ENCODE measurements around the gene DPYSL5.

DPYSL5 gene

DNA sequence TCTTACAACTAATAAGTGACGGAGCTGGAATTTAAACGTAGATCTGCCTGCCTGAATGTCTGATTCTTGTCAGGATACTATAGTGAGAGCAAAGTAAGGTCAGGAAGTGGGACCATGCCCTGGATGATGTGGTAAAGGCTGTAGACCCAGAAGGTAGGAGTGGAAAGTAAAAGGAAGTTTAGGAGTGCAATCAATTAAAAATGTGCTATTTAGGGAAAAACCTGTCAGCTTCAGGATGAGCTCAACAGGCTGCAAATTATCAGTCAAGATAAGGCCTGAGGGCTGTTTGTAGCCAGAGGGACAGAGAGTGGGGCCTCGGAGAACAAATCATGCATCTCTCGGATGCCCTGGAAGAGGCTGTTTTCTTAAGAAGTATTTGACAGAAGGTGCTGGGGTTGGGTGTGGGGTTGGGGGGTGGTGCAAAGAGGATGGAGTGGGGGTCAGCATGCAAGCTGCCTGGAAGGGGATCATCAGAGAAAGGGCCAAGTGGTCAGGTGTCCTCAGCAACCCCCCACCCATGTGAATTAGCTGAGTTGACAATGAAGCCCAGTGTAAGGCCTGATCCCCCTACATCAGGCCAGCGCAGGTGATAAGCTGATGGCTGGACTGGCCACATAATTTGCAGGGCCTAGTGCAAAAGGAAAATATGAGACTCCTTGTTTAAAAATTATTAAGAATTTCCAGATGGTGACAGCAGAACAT lies 69.4 kb downstream of the DPYSL5 start:
- intact Hi-C loops (cut with DNase I) = no loop called here
- DNase-seq = peak in 1 of 10 donors; percentile 6

DNA sequence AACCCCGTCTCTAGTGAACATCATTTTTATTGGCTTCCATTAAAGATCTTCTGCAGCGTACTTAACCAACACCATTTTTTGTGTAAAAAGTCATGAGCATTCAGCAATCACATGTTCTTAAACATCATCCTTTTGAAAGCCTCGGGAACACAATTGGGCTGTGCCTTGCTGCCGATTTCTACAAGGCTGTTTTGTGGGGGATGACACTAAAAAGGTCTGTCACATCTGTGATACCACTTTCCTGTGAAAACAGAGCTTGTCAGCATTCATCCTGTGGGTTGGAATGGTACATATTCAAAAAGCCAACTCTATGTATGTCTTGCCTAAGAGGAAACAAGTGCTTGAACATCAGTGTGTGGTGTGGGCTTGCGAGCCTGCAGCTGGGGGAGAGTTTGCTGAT lies 73.4 kb downstream of the DPYSL5 start:
- intact Hi-C loops (cut with DNase I) = no loop called here
- DNase-seq = peak in 1 of 10 donors; percentile 66

DNA sequence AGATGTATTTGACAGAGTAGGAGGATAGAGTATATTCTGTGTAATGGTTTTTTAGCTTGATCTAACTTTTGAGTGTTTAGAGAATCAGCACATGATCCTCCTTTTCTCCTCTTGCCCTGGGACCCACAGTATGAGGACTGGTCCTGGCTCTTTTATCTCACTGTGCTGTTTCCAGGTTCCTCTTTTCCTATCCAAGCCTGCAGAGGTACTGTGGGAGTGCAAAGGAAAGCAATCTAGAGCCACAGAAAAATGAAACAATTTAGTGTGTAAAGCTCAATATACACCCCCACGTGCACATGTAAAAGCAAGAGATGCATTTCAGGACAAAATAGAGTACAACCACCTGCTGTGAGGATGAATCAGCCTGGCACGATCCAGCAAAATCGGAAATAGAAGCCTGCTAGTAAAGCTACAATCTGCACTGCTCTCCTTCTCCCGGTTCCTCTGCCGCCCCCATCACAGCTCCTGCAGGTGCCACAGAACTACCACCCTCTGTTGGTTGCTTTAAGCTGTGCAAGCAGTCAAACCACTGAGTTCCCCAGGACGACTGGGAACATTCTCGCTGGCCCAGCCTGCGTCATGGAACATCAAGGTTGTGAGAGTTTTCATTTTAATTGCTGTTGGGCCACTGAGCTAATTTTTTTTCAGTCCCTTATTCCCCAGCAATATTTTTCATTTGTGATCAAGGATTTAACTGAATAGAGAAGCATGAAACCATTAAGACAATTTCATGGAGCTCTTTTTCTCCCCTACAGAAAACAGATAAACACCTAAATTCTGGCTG lies 74.7 kb downstream of the DPYSL5 start:
- intact Hi-C loops (cut with DNase I) = loop anchor here (2.0 kb wide), 1 partner anchor 74 kb away; the partner anchor contains the start of gene DPYSL5
- peak; percentile 71 to 97 (median 84) for DNase-seq

DNA sequence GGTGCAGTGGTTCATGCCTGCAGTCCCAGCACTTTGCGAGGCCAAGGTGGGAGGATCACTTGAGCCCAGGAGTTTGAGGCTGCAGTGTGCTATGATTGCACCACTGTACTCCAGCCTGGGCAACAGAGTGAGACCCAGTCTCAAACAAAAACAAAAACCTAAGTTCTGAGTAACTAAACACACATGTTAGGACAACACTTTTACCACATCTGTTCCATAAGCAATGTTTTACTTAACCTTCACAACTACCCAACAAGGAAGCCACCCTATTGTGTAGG lies 75.2 kb downstream of the DPYSL5 start:
- peak in 1 of 10 donors; percentile 56 for DNase-seq
- intact Hi-C loops (cut with DNase I) = loop anchor here (2.0 kb wide), 1 partner anchor 74 kb away; the partner anchor contains the start of gene DPYSL5

DNA sequence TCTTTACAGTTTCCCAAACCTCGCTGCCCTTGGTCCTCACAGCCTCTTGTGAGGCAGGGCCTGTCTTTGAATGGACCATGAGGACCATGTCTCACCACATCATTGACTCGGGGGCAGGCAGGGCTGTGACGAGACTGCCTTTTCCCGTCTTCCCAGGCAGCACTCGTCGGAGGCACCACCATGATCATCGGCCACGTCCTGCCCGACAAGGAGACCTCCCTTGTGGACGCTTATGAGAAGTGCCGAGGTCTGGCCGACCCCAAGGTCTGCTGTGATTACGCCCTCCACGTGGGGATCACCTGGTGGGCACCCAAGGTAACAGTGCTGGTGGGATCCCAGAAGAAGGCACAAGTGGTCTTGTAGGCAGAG lies 76.8 kb downstream of the DPYSL5 start:
- peak in 2 of 10 donors; percentile 69 to 75 for DNase-seq
- intact Hi-C loops (cut with DNase I) = no loop called here

DNA sequence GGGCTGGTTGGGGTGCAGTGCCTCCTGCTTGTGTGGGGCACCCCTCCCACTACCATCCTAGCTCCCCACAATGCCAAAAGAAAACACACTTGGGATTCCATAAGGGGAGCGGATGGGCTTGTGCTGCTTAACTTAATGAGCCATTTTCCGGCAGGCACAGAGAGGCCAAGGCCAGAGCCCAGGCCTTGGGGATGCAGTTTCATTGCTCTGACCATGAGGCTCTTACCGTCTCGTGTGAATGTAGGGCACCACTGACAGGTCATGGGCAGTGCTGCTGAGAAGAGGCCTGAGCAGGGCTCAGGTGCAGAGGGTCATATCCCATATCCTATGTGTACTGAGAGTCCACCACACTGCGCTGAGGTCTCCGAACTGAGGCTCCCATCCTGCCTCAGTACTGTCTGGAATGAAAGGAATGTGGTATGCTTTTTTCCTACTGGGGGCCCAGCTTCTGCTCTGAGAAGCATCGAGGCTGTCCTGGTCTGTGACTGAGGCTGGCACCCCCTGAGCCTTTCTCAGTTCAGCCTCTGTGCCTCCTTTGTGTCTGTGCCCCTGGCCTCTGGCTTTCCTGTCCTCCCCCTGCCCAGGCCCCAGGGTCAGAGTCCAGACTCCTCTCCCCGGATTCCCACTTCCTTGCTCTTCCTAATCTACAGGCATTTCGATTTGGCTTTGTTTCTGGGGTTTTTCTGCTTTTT lies 77.3 kb downstream of the DPYSL5 start:
- peak in 2 of 10 donors; percentile 12 to 49 for DNase-seq
- intact Hi-C loops (cut with DNase I) = no loop called here

DNA sequence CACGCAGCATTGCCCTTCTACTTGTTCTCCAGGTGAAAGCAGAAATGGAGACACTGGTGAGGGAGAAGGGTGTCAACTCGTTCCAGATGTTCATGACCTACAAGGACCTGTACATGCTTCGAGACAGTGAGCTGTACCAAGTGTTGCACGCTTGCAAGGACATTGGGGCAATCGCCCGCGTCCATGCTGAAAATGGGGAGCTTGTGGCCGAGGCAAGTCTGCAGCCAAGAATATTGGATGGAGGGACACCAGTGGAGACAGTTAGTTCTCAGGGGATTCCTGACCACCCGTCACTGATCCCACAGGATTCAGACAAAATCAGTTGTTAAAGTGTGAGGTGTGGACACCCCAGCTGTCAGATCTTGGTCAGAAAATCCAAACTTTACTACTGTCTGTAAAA lies 79.3 kb downstream of the DPYSL5 start:
- peak in 2 of 10 donors; percentile 19 to 25 for DNase-seq
- intact Hi-C loops (cut with DNase I) = no loop called here

DNA sequence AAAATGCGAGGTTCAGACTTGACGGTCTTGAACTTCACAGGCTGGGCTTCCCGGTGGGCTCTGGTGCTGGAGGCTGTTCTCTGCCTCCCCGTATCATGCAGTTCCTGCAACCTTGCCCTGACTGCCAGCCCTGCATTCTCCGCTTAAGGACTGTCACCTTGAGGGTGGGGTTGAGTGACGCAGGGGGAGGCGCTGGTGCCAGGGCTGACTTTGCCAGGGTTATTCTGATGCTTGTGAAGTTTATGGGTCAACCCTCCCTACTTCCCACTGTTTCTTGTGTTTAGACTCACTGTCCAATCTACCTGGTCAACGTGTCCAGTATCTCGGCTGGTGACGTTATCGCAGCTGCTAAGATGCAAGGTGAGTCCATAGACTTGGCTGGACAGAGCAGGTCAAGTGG lies 85.0 kb downstream of the DPYSL5 start:
- peak in 1 of 10 donors; percentile 57 for DNase-seq
- intact Hi-C loops (cut with DNase I) = no loop called here

DNA sequence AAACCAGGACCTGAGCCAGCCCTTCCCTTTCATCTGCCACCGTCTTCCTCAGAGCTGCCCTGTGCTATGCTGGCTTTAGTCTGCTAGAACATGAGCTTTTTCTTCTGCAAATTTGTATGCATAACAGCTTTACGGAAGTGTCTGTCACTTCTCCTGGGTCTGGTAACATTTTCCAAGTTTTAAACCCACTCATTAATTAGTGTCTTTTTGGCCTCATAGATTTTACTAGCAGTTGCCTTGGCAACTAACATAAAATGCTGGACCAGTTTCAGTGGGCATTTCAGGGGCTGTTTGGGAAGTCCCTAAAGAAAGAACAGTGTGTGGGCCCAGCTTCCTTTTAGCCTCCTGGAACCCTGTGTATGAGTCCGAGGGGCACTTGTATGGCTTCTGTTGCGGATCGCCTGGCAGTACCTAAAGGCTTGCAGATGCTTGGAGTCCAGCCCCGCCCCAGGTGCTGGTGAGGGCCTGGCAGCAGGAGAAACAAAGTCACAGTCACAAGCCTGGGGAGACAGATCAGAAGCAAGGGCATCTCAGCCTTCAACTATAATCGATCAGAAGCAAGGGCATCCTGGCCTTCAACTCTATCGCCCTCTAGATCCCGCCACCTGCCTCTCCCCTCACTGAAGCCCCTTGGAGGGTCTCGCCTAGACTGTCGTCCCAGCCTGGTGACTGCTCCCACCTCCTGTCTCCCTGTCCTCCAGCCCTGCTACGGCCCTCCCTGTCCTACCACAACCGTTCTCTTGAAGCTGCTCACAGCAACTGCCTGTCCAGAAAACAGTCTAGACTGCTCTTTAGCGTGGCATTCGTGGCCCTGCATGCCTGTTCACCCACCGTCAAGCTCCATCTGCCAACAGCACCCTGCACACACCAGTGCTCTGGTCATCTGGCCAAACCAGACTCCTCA lies 85.8 kb downstream of the DPYSL5 start:
- DNase-seq = peak in 1 of 10 donors; percentile 78
- intact Hi-C loops (cut with DNase I) = no loop called here

DNA sequence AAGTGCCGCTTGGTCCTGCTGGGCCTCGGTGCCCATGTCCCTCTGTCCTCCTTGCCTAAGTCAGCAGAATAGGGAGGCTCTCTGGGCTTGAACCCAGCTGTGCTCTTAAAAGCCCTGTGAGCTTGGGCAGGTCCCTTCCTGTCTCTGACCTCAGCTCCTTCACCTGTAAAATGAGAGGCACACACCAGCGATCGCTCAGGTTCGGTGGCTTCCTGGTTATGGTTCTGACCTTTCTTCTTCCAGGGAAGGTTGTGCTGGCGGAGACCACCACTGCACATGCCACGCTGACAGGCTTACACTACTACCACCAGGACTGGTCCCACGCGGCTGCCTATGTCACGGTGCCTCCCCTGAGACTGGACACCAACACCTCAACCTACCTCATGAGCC lies 86.4 kb downstream of the DPYSL5 start:
- intact Hi-C loops (cut with DNase I) = no loop called here
- DNase-seq = no peak

DNA sequence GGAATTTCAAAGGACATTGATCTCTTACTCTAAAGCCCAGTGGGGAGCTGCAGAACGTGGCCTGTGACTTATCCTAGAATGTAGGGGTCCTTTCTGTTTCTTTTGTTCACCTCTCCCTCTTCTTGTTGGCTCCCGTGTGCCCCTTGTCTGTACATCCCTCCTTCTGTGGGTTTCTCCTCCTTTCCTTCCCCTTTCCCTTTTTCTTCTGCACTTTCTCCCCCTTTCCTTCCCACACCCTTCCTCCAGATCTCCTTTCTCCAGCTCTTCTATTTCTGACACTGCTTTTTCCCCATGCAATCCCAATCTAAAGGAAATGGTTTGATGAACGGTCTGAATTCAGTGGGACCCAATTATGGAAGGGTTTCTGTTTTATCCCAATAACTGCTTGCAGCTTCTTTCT lies 87.1 kb downstream of the DPYSL5 start:
- DNase-seq = no peak

DNA sequence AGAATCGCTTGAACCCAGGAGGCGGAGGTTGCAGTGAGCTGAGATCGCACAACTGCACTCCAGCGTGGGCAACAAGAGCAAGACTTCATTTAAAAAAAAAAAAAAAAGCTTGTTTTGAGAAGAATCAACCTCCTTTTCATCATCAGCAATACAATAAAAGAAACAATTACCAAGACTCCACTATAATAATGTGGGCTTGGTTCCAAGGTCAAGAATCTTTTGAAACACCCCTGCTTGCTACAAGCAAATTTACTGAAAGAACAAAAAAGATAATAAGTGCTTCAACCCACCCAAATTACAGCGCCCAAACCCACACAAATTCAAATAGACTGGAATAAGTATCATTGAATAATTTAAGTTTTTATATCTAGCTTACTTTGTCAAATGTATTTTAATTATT lies 88.9 kb downstream of the DPYSL5 start:
- intact Hi-C loops (cut with DNase I) = no loop called here
- no peak for DNase-seq

More for the DNA sequence above, 87.1 kb downstream of the DPYSL5 start:
- intact Hi-C loops (cut with DNase I) = no loop called here

DNA sequence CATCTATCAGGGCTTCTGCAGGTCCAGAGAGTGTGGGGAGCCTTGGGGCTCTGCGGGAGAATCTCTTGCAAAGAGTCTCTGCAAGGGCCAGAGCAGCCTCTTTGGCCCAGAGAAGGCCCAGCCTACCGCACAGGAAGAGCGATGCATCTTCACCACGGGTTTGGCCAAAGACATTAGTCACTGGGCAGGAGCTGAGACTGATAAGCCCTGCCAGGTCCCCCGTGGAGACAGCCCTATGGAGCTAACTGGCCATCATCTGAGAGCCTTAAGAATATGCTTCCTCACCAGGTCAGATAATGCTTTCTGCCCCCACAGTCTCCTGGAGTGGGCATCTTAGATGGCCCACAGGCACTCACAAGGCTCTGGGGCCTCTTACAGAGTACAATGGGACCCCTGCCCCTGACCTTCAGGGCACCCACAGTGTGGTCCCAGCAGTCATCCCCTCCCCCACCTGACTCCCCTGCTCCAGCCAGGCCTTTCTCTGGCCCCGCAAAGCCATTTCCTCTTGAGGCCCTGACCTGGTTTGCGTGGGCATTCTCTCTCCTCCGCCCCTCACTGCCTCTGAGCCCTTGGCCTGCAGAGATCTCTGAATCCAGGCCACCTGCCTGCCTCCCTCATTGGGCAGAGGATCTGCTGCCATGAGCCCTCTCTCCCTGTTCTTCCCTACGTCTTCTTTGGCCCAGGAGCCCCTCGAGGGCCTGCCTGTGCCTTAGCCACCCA lies 90.6 kb downstream of the DPYSL5 start:
- peak in 1 of 10 donors; percentile 43 for DNase-seq
- intact Hi-C loops (cut with DNase I) = no loop called here

DNA sequence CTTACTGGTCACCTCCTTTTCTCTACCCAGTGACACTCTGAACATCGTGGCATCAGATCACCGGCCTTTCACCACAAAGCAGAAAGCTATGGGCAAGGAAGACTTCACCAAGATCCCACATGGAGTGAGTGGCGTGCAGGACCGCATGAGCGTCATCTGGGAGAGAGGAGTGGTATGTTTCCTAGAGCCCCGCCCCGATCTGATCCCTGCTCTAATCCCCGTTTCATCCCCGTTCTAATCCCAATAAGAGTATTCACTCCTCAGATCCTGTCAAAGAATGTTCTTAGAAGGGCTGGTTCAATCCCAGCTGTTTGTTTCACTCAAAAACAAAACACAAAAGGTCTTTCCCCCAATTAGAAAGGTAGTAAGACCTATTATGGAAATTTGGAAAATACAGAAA lies 92.1 kb downstream of the DPYSL5 start:
- intact Hi-C loops (cut with DNase I) = loop anchor here (10.0 kb wide), 1 partner anchor 175 kb away; the partner anchor contains the start of gene SLC35F6
- peak in 1 of 10 donors; percentile 9 for DNase-seq

DNA sequence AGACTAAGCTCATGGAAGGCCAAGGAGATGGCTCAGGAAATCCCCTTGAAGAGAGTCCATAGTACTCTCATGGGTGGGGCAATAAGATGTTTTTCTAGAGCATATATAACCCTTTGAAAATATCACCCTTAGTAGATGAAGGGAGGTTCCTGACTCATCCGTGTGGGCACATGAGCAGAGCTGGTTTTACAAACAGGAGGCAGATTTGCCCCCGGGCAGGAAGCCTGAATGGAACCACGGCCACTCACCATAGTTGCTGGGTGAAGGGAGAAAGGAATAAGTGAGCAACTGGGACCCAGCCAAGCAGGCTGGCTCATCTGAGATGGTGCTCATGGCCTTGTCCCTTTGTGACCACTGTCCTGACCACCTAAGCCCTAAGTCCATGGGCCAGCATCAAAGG lies 93.6 kb downstream of the DPYSL5 start:
- intact Hi-C loops (cut with DNase I) = loop anchor here (10.0 kb wide), 1 partner anchor 177 kb away; the partner anchor contains the start of gene SLC35F6

DNA sequence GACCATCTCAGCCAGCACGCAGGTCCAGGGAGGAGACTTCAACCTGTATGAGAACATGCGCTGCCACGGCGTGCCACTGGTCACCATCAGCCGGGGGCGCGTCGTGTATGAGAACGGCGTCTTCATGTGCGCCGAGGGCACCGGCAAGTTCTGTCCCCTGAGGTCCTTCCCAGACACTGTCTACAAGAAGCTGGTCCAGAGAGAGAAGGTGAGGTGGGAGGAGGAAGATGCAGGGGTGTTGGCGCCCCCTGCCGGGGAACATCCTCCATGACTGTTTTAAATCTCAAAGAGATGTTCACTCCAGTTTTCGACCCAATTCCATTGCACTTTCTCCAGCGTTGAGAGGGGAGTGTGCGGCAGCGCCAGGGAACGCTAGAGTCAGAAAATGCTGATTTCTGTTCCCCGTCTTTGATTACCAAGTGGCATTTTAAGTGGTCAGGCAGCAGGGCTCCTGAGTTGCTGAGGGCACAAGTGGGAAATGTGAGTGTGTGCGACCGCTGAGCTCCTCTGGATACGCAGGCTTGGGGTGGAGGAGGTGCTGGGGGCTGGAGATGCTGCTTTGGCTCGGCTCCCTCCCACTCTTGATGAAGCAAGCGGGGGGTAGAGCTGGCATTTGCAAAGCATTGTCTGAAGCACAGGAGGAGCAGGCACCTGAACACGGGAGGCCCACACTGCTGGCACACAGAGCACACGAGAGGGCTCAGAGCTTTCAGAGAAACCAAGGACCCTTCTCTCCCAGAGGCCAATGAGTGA lies 94.8 kb downstream of the DPYSL5 start:
- peak; percentile 64 to 97 (median 80) for DNase-seq
- intact Hi-C loops (cut with DNase I) = loop anchor here (1.0 to 10.0 kb wide), 2 partner anchors 96 to 178 kb away; partner anchors contain the start of gene SLC35F6

More for the DNA sequence above, 93.6 kb downstream of the DPYSL5 start:
- DNase-seq = no peak

DNA sequence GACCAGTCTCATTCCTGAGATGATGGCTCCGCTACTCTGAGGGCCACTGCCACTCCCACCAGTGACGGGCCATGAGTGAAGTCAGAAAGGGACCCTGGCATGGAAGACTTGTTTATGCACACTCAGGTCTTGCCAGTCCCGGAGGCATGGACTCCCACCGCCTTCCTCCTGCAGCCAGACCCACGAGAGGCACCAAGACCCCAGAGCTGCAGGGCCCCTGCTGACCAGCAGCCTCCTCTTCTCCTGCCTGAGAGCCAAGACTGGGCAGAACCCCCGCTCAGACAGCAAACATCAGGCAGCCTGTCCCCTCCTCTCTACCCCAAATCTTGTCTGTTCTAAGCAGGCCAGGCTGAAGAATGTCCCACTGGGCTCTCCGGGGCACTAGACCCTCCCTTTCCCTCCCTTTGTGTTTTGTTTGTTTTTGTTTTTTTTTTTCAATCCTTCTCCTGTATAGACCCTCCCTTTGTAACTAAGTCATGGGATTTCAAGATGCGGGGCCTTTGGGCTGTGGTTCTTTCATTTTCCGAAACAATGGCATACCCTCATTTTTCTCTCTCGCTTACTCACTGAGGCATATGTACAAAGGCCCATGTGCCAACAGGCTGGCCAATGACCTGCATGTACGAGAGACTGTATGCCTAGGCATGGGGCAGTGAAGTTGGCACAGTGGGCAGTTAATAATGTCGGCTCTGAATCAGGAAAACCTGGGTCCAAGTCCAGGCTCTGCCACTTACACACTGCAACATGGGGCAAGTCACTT lies 98.2 kb downstream of the DPYSL5 start:
- intact Hi-C loops (cut with DNase I) = loop anchor here (10.0 kb wide), 1 partner anchor 181 kb away; the partner anchor contains the start of gene SLC35F6
- peak in 2 of 10 donors; percentile 67 to 75 for DNase-seq
